Testis (tissue), 3 donors: Measurements from ENCODE around the gene PIP5K1A. TPM values are rescaled to one million over a fixed set of nuclear protein-coding genes. Genes with fewer than 3 reads are reported as not detected.

Experiments
- DNase-seq: peaks from one replicate; pipeline ENCODE4 v3.0.0-alpha.2; 2019
- H3K27ac ChIP-seq, 2 donors: fragments of 200-600 bp; sonication (generic); one replicate each; pipeline ENCODE4 v1.5.1; 2019
- H3K27me3 ChIP-seq: fragments of 200-600 bp; sonication (generic); one replicate; pipeline ENCODE4 v1.5.1; 2019
- H3K36me3 ChIP-seq: fragments of 200-600 bp; sonication (generic); one replicate; pipeline ENCODE4 v1.5.1; 2017; ENCODE audit warnings: low read depth; ENCODE audit errors: missing control alignments
- H3K4me1 ChIP-seq: fragments of 200-600 bp; sonication (generic); one replicate; pipeline ENCODE4 v1.5.1; 2019
- H3K4me3 ChIP-seq, 2 donors: fragments of 200-600 bp; sonication (generic); one replicate each; pipeline ENCODE4 v1.5.1; 2017 to 2019
- H3K9me3 ChIP-seq: fragments of 200-600 bp; sonication (generic); one replicate; pipeline ENCODE4 v1.5.1; 2017
- CTCF ChIP-seq, 3 experiments: fragments of 450-650 bp in 2 of 3; fragments of 200-600 bp in 1 of 3; sonication (generic) in 1 of 3; IDR thresholded peaks; one replicate each; pipeline ENCODE4 v1.5.1; 2016 to 2019; ENCODE audit warnings: antibody characterized with exemption in 3 of 3, mild to moderate bottlenecking in 2 of 3, moderate library complexity in 1 of 3
- POLR2A ChIP-seq: fragments of 450-650 bp; IDR thresholded peaks from one replicate; pipeline ENCODE4 v1.6.1; 2017; ENCODE audit warnings: antibody characterized with exemption, mild to moderate bottlenecking, moderate library complexity
- WGBS, 2 donors: methylation state at CpG; one replicate each; pipeline ENCODE4 v1.1.5; 2018; 5-methylcytosine and 5-hydroxymethylcytosine counted together
- intact Hi-C: fragments of 100-400 bp; cut with DNase I; formaldehyde crosslinking; loops from one replicate; pipeline ENCODE4 v1.15.1; 2023; ENCODE audit warnings: low total_unique reads
- polyA plus RNA-seq: library from polyadenylated mRNA; stranded (reverse); fragments of 350-450 nt; fragmentation: Illumina TruSeq; extraction: RNeasy Lipid Tissue Mini Kit (QIAGEN cat#74804); gene quantifications from one replicate; pipeline ENCODE4 v1.2.3, GENCODE V29; 2014; ENCODE audit warnings: low read depth, low replicate concordance; ENCODE audit not compliant: insufficient read depth
- total RNA-seq, 2 donors: library from RNA; depleted of rRNA; stranded (reverse); fragments of >200 nt; gene quantifications; one replicate each; pipeline ENCODE4 v1.2.3, GENCODE V29; 2016

Gene PIP5K1A
- total and polyA plus RNA-seq, 3 donors from 2014 or later, result 94.1 to 234 (median 168) TPM

- Histone ChIP-seq H3K4me1 (no peaks in the 10 kb centered on the region), H3K9me3 (no peaks in the 10 kb centered on the region), H3K27ac (no peak overlapping the region), H3K27me3 (no peaks in the 10 kb centered on the region), H3K36me3 (peaks cover 4% of the 10 kb centered on the region), H3K4me3 (no peak overlapping the region)
- intact Hi-C loops, result no loop called here
- no peak for TF ChIP-seq CTCF (IDR thresholded peaks at IDR 0.05)
- TF ChIP-seq POLR2A, result no peak
- 64 to 77% methylated on average over 6 of the region's 6 CpGs for WGBS, 2 donors
- DNase-seq, result no peak
These were observed 23.2 kb upstream of the PIP5K1A start for GRCh38 chr1:151175041-151175741.

GRCh38 chr1:151175863-151176262 lies 22.5 kb upstream of the PIP5K1A start, which contains the start of gene TMOD4:
TMOD4 (minus strand) TSS chr1:151175981; CDS start chr1:151174875, 1,106 bp downstream.
- WGBS, 2 donors, result 61 to 74% methylated on average over 4 of the region's 4 CpGs
- Histone ChIP-seq H3K9me3 (no peaks in the 10 kb centered on the region), H3K27ac (no peak within 1 kb of the TSS), H3K36me3 (peaks cover 4% of the 10 kb centered on the region), H3K4me3 (no peak within 1 kb of the TSS), H3K4me1 (no peaks in the 10 kb centered on the region), H3K27me3 (no peaks in the 10 kb centered on the region)
- TF ChIP-seq POLR2A, result no peak
- TF ChIP-seq CTCF (IDR thresholded peaks at IDR 0.05), result peak in 2 of 3 experiments; percentile 13 to 45
- intact Hi-C loops, result no loop called here
- no peak for DNase-seq

- no peak overlapping the region for H3K4me3 ChIP-seq
- TF ChIP-seq POLR2A (no peak), CTCF (IDR thresholded peaks at IDR 0.05) (no peak)
- no peak overlapping the region for H3K27ac ChIP-seq
- H3K9me3 ChIP-seq, result no peaks in the 10 kb centered on the region
- intact Hi-C loops, result no loop called here
- no peak for DNase-seq
- WGBS, 2 donors, result 92 to 93% methylated on average over 17 of the region's 17 CpGs
- no peaks in the 10 kb centered on the region for H3K27me3 ChIP-seq
- H3K36me3 ChIP-seq, result peaks cover 4% of the 10 kb centered on the region
- H3K4me1 ChIP-seq, result no peaks in the 10 kb centered on the region
These were observed 21.8 kb upstream of the PIP5K1A start for GRCh38 chr1:151176514-151177045.

- no peaks in the 10 kb centered on the region for H3K36me3 ChIP-seq
- H3K27ac ChIP-seq, result no peak overlapping the region
- intact Hi-C loops, result no loop called here
- no peaks in the 10 kb centered on the region for H3K9me3 ChIP-seq
- H3K27me3 ChIP-seq, result no peaks in the 10 kb centered on the region
- WGBS, 2 donors, result 91 to 94% methylated on average over 10 of the region's 10 CpGs
- TF ChIP-seq POLR2A (no peak), CTCF (IDR thresholded peaks at IDR 0.05) (no peak)
- peaks cover 11% of the 10 kb centered on the region for H3K4me1 ChIP-seq
- H3K4me3 ChIP-seq, result no peak overlapping the region
- no peak for DNase-seq
These were observed 14.1 kb upstream of the PIP5K1A start for GRCh38 chr1:151184211-151184610.
